Right lobe of liver (tissue), 6 donors: ENCODE results near the gene RTN4R. TPM values are rescaled to one million over a fixed set of nuclear protein-coding genes. Genes with fewer than 3 reads are reported as not detected.
"Not testable (repeated sequence)": the region's sequence is repeated elsewhere in the genome, so short reads cannot be mapped to it uniquely, and the experiment has no call there.

Experiments used
- ATAC-seq, 4 donors: fragments of 200-7000 bp; cut with Tn5 transposase; one replicate each; pipeline ENCODE4 v1.9.1; 2020; ENCODE audit warnings: mild to moderate bottlenecking in 4 of 4, moderate library complexity in 4 of 4
- DNase-seq, 3 donors: peaks; one replicate each; pipeline ENCODE4 v3.0.0-alpha.2; 2020
- H3K27ac ChIP-seq, 3 donors: fragments of 200-600 bp; one replicate each; pipeline ENCODE4 v1.8.0; 2022
- H3K27me3 ChIP-seq, 2 donors: fragments of 200-600 bp; one replicate each; pipeline ENCODE4 v1.8.0; 2022
- H3K36me3 ChIP-seq, 4 donors: fragments of 200-600 bp; sonication (generic) in 1 of 4; one replicate each; pipeline versions ENCODE4 v1.5.1 to v1.8.0; 2017 to 2022; ENCODE audit warnings: control low read depth in 1 of 4
- H3K4me1 ChIP-seq, 4 donors: fragments of 200-600 bp; sonication (generic) in 1 of 4; one replicate each; pipeline versions ENCODE4 v1.5.1 to v1.8.0; 2017 to 2022; ENCODE audit warnings: control low read depth in 1 of 4
- H3K4me3 ChIP-seq, 3 donors: fragments of 200-600 bp; one replicate each; pipeline ENCODE4 v1.8.0; 2022
- H3K9me3 ChIP-seq, 4 donors: fragments of 200-600 bp; sonication (generic) in 1 of 4; one replicate each; pipeline versions ENCODE4 v1.5.1 to v1.8.0; 2017 to 2022; ENCODE audit warnings: control low read depth in 1 of 4
- POLR2A ChIP-seq: fragments of 450-650 bp; IDR thresholded peaks from one replicate; pipeline ENCODE4 v1.6.1; 2017; ENCODE audit warnings: antibody characterized with exemption, mild to moderate bottlenecking
- WGBS: methylation state at CpG from one replicate; pipeline ENCODE4 v1.1.6; 2018; ENCODE audit warnings: low coverage, low lambda C conversion rate; ENCODE audit not compliant: insufficient coverage; ENCODE audit errors: missing lambda C conversion rate; 5-methylcytosine and 5-hydroxymethylcytosine counted together
- intact Hi-C, 2 donors: fragments of 100-400 bp; cut with DNase I; formaldehyde crosslinking; loops; one replicate each; pipeline versions ENCODE4 v1.11.2 to v1.14.1; 2022
- total RNA-seq, 6 experiments: library from RNA; depleted of rRNA in 2 of 6; stranded (reverse); fragments of >200 nt in 2 of 6; fragmentation: NEBNext Ultra II Directional in 3 of 6; extraction: Animal tissue kit (Norgen Biotek cat#: 25700) in 3 of 6; gene quantifications; one replicate each; pipeline versions ENCODE4 v1.1.0 to v1.2.4, GENCODE V29; 2016 to 2023
- TF ChIP-seq, protein P1 (sequence below), 4 donors: fragments of 200-600 bp in 3 of 4; fragments of 450-650 bp in 1 of 4; IDR thresholded peaks; one replicate each; pipeline versions ENCODE4 v1.5.1 to v1.8.0; 2016 to 2022; ENCODE audit warnings: antibody characterized with exemption in 4 of 4, mild to moderate bottlenecking in 2 of 4
- donor health status: DM: no; HTN: yes; CAD: no.
- donor health status: DM: no; HTN: no; CAD: no.
- donor health status: DM: no; HTN: no; CAD: no.
- donor health status: DM: no; HTN: yes; CAD: no.
- donor health status: DM: no; HTN: yes; CAD: no.

Gene RTN4R
- total RNA-seq, 6 experiments from 2014 or later: 3.0 to 12.4 (median 8.5) TPM

GRCh38 chr22:20281891-20282290 is 13.8 kb upstream of the RTN4R start:
- no peak for DNase-seq

GRCh38 chr22:20281473-20281872 is 13.4 kb upstream of the RTN4R start:
- not testable (repeated sequence) for H3K4me3 ChIP-seq, H3K27ac ChIP-seq, DNase-seq, H3K36me3 ChIP-seq, H3K4me1 ChIP-seq, H3K9me3 ChIP-seq, ATAC-seq, H3K27me3 ChIP-seq
- intact Hi-C loops: loop anchor here (5.0 kb wide), 1 partner anchor 124 kb away; no protein-coding TSS in a partner anchor
- WGBS: no CpG with 5 or more reads among the region's 9 CpGs

More at GRCh38 chr22:20281891-20282290, 13.8 kb upstream of the RTN4R start:
- ATAC-seq: no peak
- intact Hi-C loops: loop anchor here (5.0 kb wide), 1 partner anchor 125 kb away; no protein-coding TSS in a partner anchor
- Histone ChIP-seq H3K4me3 (no peak overlapping the region), H3K9me3 (no peaks in the 10 kb centered on the region), H3K4me1 (no peaks in the 10 kb centered on the region), H3K36me3 (no peaks in the 10 kb centered on the region), H3K27me3 (no peaks in the 10 kb centered on the region), H3K27ac (no peak overlapping the region)
- 90% methylated on average over 2 of the region's 12 CpGs for WGBS
- TF ChIP-seq, protein P1, sequence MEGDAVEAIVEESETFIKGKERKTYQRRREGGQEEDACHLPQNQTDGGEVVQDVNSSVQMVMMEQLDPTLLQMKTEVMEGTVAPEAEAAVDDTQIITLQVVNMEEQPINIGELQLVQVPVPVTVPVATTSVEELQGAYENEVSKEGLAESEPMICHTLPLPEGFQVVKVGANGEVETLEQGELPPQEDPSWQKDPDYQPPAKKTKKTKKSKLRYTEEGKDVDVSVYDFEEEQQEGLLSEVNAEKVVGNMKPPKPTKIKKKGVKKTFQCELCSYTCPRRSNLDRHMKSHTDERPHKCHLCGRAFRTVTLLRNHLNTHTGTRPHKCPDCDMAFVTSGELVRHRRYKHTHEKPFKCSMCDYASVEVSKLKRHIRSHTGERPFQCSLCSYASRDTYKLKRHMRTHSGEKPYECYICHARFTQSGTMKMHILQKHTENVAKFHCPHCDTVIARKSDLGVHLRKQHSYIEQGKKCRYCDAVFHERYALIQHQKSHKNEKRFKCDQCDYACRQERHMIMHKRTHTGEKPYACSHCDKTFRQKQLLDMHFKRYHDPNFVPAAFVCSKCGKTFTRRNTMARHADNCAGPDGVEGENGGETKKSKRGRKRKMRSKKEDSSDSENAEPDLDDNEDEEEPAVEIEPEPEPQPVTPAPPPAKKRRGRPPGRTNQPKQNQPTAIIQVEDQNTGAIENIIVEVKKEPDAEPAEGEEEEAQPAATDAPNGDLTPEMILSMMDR (IDR thresholded peaks at IDR 0.05): no peak
- TF ChIP-seq POLR2A: no peak

DNA sequence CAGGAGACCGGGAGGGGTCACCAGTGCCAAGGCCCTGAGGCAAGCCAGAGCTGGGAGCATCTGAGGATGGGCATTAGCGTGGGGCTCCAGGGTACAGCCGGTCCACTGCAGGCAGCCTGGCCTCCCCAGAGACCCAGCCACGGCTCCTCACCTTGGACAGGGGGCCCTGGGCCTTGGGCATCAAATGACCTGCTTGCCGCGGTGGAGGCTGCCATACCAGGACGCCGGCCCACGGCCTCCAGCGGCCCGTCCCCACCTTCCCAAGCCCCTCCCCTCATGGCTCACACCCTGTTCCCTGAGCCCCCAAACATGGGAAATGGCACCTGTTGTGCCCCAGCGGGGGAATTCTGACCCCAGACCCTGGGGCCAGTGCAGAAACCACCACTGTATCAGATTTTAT is 12.7 kb upstream of the RTN4R start:
- Histone ChIP-seq H3K9me3 (no peaks in the 10 kb centered on the region), H3K4me1 (no peaks in the 10 kb centered on the region), H3K36me3 (no peaks in the 10 kb centered on the region), H3K27me3 (no peaks in the 10 kb centered on the region), H3K27ac (no peak overlapping the region), H3K4me3 (no peak overlapping the region)
- TF ChIP-seq, protein P1 (IDR thresholded peaks at IDR 0.05): no peak
- TF ChIP-seq POLR2A: no peak
- intact Hi-C loops: loop anchor here (5.0 kb wide), 1 partner anchor 124 kb away; no protein-coding TSS in a partner anchor
- DNase-seq (no peak), ATAC-seq (no peak)
- WGBS: no CpG with 5 or more reads among the region's 12 CpGs

GRCh38 chr22:20280163-20280562 is 12.0 kb upstream of the RTN4R start:
- not testable (repeated sequence) for H3K27me3 ChIP-seq, H3K4me1 ChIP-seq, H3K9me3 ChIP-seq, H3K27ac ChIP-seq, H3K36me3 ChIP-seq, ATAC-seq, H3K4me3 ChIP-seq, DNase-seq
- intact Hi-C loops: loop anchor here (5.0 kb wide), 1 partner anchor 123 kb away; no protein-coding TSS in a partner anchor
- WGBS: no CpG with 5 or more reads among the region's 21 CpGs

GRCh38 chr22:20279662-20280134 is 11.6 kb upstream of the RTN4R start:
- H3K4me3 ChIP-seq: no peak overlapping the region
- ATAC-seq: no peak
- intact Hi-C loops: loop anchor here (5.0 kb wide), 1 partner anchor 122 kb away; no protein-coding TSS in a partner anchor
- WGBS: 56% methylated on average over 11 of the region's 15 CpGs
- no peak for DNase-seq
- no peaks in the 10 kb centered on the region for H3K4me1 ChIP-seq
- H3K36me3 ChIP-seq: no peaks in the 10 kb centered on the region
- H3K9me3 ChIP-seq: no peaks in the 10 kb centered on the region
- no peak overlapping the region for H3K27ac ChIP-seq
- TF ChIP-seq POLR2A: no peak
- TF ChIP-seq, protein P1 (IDR thresholded peaks at IDR 0.05): no peak
- no peaks in the 10 kb centered on the region for H3K27me3 ChIP-seq

DNA sequence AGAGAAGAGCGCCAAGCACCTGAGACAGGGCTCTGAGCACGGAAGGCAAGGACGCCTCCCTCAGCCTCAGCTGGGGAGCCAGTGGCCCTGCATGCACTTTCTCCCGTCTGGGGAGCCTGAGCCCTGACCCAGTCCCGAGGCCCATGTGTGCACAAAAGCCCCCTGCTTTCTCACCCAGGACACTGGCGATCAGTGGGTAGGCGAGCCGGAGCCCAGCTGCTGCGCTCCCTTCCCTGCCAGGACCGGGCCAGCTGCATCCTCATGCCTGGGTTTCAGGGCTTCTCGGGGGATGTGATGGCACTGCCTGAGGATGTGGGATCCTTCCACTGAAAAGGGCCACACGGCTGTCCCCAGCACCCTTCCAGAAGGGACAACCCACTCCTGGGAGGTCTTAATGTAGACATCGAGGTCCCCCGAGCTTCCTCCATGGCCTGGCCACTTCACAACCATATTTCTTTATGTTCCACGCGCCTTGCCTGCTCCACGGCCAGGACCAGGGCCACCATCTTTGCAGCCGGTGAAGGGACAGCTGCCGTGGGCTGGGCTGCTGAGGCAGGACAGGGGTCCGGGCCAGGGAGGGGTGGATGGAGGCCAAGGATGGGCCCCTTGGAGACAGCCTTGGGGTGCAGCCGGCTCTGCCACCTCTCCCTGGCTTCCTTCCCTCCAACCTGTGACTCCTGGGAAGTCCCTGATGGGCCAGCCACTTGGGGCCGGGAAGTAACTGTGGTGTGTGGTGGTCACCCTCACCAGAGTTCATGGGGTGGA is 10.8 kb upstream of the RTN4R start:
- intact Hi-C loops, H3K4me3 ChIP-seq, H3K36me3 ChIP-seq, ATAC-seq, DNase-seq, H3K4me1 ChIP-seq, H3K27me3 ChIP-seq, H3K9me3 ChIP-seq, H3K27ac ChIP-seq: not testable (repeated sequence)
- no CpG with 5 or more reads among the region's 22 CpGs for WGBS

DNA sequence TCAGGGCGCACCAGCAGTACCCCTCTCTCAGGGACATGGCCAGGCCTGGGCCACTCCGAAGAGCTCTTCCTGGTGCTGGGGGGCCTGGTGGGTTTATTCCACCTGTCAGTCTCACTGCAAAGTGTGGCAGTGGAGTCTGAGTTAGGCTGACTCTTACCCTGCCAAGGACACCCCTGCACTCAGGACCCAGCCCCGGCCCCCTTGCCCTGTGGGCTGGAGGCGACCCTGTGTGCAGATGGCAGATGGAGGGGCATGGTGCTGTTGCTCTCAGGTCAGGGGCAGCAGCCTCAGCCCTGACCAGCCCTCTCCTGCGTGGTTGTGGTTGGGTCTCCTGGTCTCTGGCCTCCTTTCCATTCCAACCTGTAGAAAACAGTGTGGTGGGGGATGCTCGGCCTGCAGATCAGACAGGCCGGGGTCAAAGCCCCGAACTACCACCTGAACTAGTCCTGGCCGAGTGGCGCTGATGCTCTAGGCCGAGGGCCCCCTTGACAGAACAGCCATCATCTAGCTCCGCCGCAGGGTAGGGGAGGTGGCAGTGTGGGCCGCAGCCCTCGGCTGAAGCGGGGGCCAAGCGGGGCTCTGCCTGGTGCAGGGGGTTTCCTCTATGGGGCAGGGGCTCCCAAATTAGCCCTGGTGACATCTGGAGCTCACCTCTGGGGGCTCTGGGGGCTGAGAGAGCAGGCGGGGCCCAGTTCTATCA is 10.0 kb upstream of the RTN4R start:
- 74% methylated on average over 2 of the region's 18 CpGs for WGBS
- H3K4me1 ChIP-seq, H3K27me3 ChIP-seq, H3K4me3 ChIP-seq, DNase-seq, ATAC-seq, H3K9me3 ChIP-seq, H3K27ac ChIP-seq, intact Hi-C loops, H3K36me3 ChIP-seq: not testable (repeated sequence)
